ENCODE measurements around the gene KIR2DL4. TPM values are rescaled to one million over a fixed set of nuclear protein-coding genes. Genes with fewer than 3 reads are reported as not detected.
"Not testable (repeated sequence)": the region's sequence is repeated elsewhere in the genome, so short reads cannot be mapped to it uniquely, and the experiment has no call there.

The KIR2DL4 gene
- total RNA-seq (2021; ENCODE audit: unreplicated experiment) (not detected), Bru-seq, nascent RNA (not detected), BruChase-seq, experiment 1, labeled RNA remaining after a 6-hour chase (not detected), BruChase-seq, experiment 2, labeled RNA remaining after a 2-hour chase (not detected)
- polyA plus RNA-seq (2012) = not detected in 2 replicates
- long read RNA-seq = 0 reads

DNA sequence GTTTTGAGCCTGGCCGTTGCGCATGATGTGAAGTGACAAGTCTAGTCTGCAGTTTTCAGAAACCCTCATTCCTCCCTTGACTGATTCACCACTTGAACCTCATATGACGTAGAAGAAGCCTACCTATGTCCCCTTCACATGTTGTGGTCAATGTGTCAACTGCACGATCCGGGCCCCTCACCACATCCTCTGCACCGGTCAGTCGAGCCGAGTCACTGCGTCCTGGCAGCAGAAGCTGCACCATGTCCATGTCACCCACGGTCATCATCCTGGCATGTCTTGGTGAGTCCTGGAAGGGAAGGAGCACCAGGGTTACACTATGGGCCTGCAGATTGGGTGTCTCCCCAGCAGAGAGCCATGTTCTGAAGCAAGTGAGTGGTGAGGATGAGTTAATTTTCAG lies at the start of gene KIR2DL4:
Gene KIR2DL4, plus strand, starts transcription at position 201 of the 400 bp plus-strand sequence. Its CDS starts 42 bp downstream, at position 243.
- BruUV-seq (replicated peaks) = no TSS peak
- no peaks in the 10 kb centered on the region for H3K9me2 ChIP-seq (ENCODE audit: insufficient read depth)
- H3K4me1 ChIP-seq (ENCODE audit: control insufficient read depth in 1 of 2, insufficient read depth in 2 of 2, low read length in 2 of 2) = no peaks in the 10 kb centered on the region
- H3K79me2 ChIP-seq (ENCODE audit: insufficient read depth, low read length) = no peaks in the 10 kb centered on the region
- no peaks in the 10 kb centered on the region for H3K36me3 ChIP-seq (ENCODE audit: control insufficient read depth in 1 of 2, insufficient read depth in 2 of 2, low read length in 2 of 2)
- H3K27me3 ChIP-seq (ENCODE audit: insufficient read depth, low read length) = peaks cover 18% of the 10 kb centered on the region; the same call in 1 of the 2 replicates
- no peak within 1 kb of the TSS for H3K27ac ChIP-seq (ENCODE audit: low read depth, low read length)
- ChIA-PET RAD21 (ENCODE audit: low non-redundant PET in 1 of 2, low total read pairs in 2 of 2, uncharacterized antibody in 2 of 2, unreplicated experiment in 2 of 2) (no interaction called here), CTCF (no interaction called here), POLR2A (no interaction called here)
- H4K20me1 ChIP-seq (ENCODE audit: insufficient read depth) = no peaks in the 10 kb centered on the region
- intact Hi-C loops (cut with micrococcal nuclease) = no loop called here
- H3K9ac ChIP-seq (ENCODE audit: low read length) = no peak within 1 kb of the TSS
- TF ChIP-seq, protein P1, sequence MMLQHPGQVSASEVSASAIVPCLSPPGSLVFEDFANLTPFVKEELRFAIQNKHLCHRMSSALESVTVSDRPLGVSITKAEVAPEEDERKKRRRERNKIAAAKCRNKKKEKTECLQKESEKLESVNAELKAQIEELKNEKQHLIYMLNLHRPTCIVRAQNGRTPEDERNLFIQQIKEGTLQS (IDR thresholded peaks at IDR 0.05) = no peak
- TF ChIP-seq TCF7L2 (IDR thresholded peaks at IDR 0.05; ENCODE audit: borderline replicate concordance, extremely low read depth, insufficient read depth, insufficient read length) (no peak), CBX3 (IDR thresholded peaks at IDR 0.05; ENCODE audit: low read depth) (no peak), RAD21 (IDR thresholded peaks at IDR 0.05; ENCODE audit: low read depth) (no peak)
- H3K4me2 ChIP-seq (ENCODE audit: low read length) = no peak within 1 kb of the TSS
- ATAC-seq (no peak), DNase-seq (ENCODE audit: low read depth, low spot score) (no peak)
- H3K9me3 ChIP-seq (ENCODE audit: control insufficient read depth in 1 of 2, insufficient read depth in 1 of 2, low read depth in 1 of 2, low read length in 2 of 2) = peaks cover 0 to 3% of the 10 kb centered on the region in 2 experiments; a peak in 1 of 4 replicates
- no peak within 1 kb of the TSS for H3K4me3 ChIP-seq (replicated peaks in 1 of 2; ENCODE audit: low read depth in 1 of 2, low read length in 2 of 2)
- H2AFZ ChIP-seq (ENCODE audit: low read depth, low read length, poor library complexity, severe bottlenecking) = no peak within 1 kb of the TSS

DNA sequence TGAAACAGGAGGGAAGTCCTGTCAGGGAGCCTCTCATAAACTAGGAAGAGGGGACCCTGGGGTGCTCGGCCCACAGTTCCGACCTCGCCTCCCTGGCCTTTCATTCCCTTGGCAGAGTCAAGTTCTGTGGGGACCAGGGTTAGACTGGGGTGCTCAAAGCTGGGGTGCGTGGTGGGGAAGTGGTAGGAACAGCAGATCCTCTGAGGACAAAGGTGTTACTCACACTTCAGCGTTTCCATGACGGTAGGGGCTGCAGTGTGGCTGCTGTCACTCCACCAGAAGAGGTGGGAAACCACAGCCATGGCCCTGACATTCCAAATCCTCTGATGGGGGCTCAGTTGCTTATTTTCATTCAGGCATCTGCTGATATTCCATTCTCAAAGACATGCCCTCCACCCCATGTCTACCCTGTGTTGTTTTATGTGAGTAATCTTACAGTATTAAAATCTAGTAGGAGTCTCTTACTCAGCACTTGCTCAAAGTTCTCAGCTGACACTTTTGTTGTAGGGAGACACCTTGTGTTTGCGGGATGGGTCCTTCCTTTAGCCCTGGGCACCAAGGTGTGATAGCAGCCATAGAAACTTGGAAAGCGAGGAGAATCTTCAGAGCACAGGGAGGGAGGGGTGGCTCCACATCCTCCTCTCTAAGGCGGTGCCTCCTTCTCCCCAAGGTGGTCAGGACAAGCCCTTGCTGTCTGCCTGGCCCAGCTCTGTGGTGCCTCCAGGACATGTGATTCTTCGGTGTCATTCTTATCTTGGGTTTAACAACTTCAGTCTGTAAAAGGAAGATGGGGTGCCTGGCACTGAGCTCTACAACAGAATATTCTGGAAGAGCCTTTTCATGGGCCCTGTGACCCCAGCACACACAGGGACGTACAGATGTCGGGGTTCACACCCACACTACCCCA lies 47.0 kb upstream of the KIR2DL4 start:
- H3K9ac ChIP-seq (ENCODE audit: low read length); H3K27ac ChIP-seq (ENCODE audit: low read depth, low read length); H3K36me3 ChIP-seq (ENCODE audit: control insufficient read depth in 1 of 2, insufficient read depth in 2 of 2, low read length in 2 of 2); H3K4me3 ChIP-seq (replicated peaks in 1 of 2; ENCODE audit: low read depth in 1 of 2, low read length in 2 of 2); ATAC-seq; intact Hi-C loops (cut with micrococcal nuclease); H2AFZ ChIP-seq (ENCODE audit: low read depth, low read length, poor library complexity, severe bottlenecking); RAD21 ChIA-PET (ENCODE audit: low non-redundant PET in 1 of 2, low total read pairs in 2 of 2, uncharacterized antibody in 2 of 2, unreplicated experiment in 2 of 2); H3K9me2 ChIP-seq (ENCODE audit: insufficient read depth); H3K9me3 ChIP-seq (ENCODE audit: control insufficient read depth in 1 of 2, insufficient read depth in 1 of 2, low read depth in 1 of 2, low read length in 2 of 2); H3K27me3 ChIP-seq (ENCODE audit: insufficient read depth, low read length); H3K4me2 ChIP-seq (ENCODE audit: low read length); CTCF ChIA-PET; H3K4me1 ChIP-seq (ENCODE audit: control insufficient read depth in 1 of 2, insufficient read depth in 2 of 2, low read length in 2 of 2); H3K79me2 ChIP-seq (ENCODE audit: insufficient read depth, low read length); BruUV-seq (replicated peaks); H4K20me1 ChIP-seq (ENCODE audit: insufficient read depth); POLR2A ChIA-PET; DNase-seq (ENCODE audit: low read depth, low spot score): not testable (repeated sequence)

DNA sequence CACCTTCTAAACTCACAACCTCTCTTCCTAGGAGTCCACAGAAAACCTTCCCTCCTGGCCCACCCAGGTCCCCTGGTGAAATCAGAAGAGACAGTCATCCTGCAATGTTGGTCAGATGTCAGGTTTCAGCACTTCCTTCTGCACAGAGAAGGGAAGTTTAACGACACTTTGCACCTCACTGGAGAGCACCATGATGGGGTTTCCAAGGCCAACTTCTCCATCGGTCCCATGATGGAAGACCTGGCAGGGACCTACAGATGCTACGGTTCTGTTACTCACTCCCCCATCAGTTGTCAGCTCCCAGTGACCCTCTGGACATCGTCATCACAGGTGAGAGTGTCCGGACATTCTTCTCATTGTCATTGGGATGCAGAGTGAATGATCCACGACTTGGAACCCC lies 44.8 kb upstream of the KIR2DL4 start:
- H3K9ac ChIP-seq (ENCODE audit: low read length); intact Hi-C loops (cut with micrococcal nuclease); H3K9me2 ChIP-seq (ENCODE audit: insufficient read depth); H3K27ac ChIP-seq (ENCODE audit: low read depth, low read length); H3K4me2 ChIP-seq (ENCODE audit: low read length); ATAC-seq; H3K4me3 ChIP-seq (replicated peaks in 1 of 2; ENCODE audit: low read depth in 1 of 2, low read length in 2 of 2); H3K36me3 ChIP-seq (ENCODE audit: control insufficient read depth in 1 of 2, insufficient read depth in 2 of 2, low read length in 2 of 2); H3K4me1 ChIP-seq (ENCODE audit: control insufficient read depth in 1 of 2, insufficient read depth in 2 of 2, low read length in 2 of 2); DNase-seq (ENCODE audit: low read depth, low spot score); POLR2A ChIA-PET; H3K9me3 ChIP-seq (ENCODE audit: control insufficient read depth in 1 of 2, insufficient read depth in 1 of 2, low read depth in 1 of 2, low read length in 2 of 2); H3K27me3 ChIP-seq (ENCODE audit: insufficient read depth, low read length); H3K79me2 ChIP-seq (ENCODE audit: insufficient read depth, low read length); CTCF ChIA-PET; H2AFZ ChIP-seq (ENCODE audit: low read depth, low read length, poor library complexity, severe bottlenecking); H4K20me1 ChIP-seq (ENCODE audit: insufficient read depth); BruUV-seq (replicated peaks); RAD21 ChIA-PET (ENCODE audit: low non-redundant PET in 1 of 2, low total read pairs in 2 of 2, uncharacterized antibody in 2 of 2, unreplicated experiment in 2 of 2): not testable (repeated sequence)

DNA sequence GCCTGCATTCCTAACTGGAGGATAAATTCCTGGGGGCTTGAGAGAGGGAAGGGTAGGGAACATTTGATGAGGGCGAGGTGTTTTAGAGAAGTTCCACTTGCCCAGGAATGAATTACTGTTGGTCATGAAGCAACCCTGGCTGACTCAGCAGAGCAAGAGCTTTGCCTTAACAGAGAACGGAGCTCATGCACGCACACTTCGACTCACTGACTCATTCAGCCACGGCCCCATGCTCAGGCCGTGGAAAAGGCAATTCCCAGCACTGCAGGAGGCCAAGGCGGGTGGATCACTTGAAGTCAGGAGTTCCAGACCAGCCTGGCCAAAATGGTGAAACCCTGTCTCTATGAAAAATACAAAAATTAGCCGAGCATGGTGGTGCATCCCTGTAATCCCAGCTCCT lies 39.2 kb upstream of the KIR2DL4 start:
- H3K27me3 ChIP-seq (ENCODE audit: insufficient read depth, low read length); CTCF ChIA-PET; H3K4me3 ChIP-seq (replicated peaks in 1 of 2; ENCODE audit: low read depth in 1 of 2, low read length in 2 of 2); H3K27ac ChIP-seq (ENCODE audit: low read depth, low read length); H2AFZ ChIP-seq (ENCODE audit: low read depth, low read length, poor library complexity, severe bottlenecking); H3K79me2 ChIP-seq (ENCODE audit: insufficient read depth, low read length); DNase-seq (ENCODE audit: low read depth, low spot score); H3K9me2 ChIP-seq (ENCODE audit: insufficient read depth); H3K9me3 ChIP-seq (ENCODE audit: control insufficient read depth in 1 of 2, insufficient read depth in 1 of 2, low read depth in 1 of 2, low read length in 2 of 2); RAD21 ChIA-PET (ENCODE audit: low non-redundant PET in 1 of 2, low total read pairs in 2 of 2, uncharacterized antibody in 2 of 2, unreplicated experiment in 2 of 2); intact Hi-C loops (cut with micrococcal nuclease); H3K4me1 ChIP-seq (ENCODE audit: control insufficient read depth in 1 of 2, insufficient read depth in 2 of 2, low read length in 2 of 2); BruUV-seq (replicated peaks); H3K4me2 ChIP-seq (ENCODE audit: low read length); H3K36me3 ChIP-seq (ENCODE audit: control insufficient read depth in 1 of 2, insufficient read depth in 2 of 2, low read length in 2 of 2); POLR2A ChIA-PET; H3K9ac ChIP-seq (ENCODE audit: low read length); H4K20me1 ChIP-seq (ENCODE audit: insufficient read depth); ATAC-seq: not testable (repeated sequence)
